GM10266 (cell line): ENCODE data around the gene SPAG6.

Experiments
- DNase-seq: peaks from one replicate; pipeline ENCODE4 v3.0.0; 2012; ENCODE audit errors: extremely low spot score
- TF ChIP-seq, protein P1 (sequence below): IDR thresholded peaks from 2 replicates; pipeline ENCODE4 v1.5.1; 2012; ENCODE audit warnings: mild to moderate bottlenecking, low read depth; ENCODE audit not compliant: control insufficient read depth, insufficient read depth; ENCODE audit errors: missing control alignments

SPAG6 gene

DNA sequence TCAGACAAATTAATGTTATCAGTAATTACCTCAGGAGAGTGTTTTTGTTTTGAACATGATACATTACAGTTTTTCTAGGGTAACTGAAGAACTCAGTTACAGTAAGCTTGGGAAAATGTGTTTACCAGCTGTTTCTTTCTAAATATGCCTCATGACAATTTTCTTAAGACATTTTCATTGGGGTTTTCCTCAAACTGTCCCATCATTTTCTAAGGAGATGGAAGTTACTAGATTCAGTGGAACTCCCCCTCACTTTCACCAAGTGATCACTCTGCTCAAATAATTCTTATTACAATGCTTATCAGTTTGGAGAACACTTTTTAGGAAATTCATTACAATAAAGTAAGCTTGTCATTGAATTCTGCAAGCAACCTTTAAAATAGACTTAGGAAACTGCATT, 6.4 kb upstream of the SPAG6 start:
- DNase-seq, result no peak
- TF ChIP-seq, protein P1, sequence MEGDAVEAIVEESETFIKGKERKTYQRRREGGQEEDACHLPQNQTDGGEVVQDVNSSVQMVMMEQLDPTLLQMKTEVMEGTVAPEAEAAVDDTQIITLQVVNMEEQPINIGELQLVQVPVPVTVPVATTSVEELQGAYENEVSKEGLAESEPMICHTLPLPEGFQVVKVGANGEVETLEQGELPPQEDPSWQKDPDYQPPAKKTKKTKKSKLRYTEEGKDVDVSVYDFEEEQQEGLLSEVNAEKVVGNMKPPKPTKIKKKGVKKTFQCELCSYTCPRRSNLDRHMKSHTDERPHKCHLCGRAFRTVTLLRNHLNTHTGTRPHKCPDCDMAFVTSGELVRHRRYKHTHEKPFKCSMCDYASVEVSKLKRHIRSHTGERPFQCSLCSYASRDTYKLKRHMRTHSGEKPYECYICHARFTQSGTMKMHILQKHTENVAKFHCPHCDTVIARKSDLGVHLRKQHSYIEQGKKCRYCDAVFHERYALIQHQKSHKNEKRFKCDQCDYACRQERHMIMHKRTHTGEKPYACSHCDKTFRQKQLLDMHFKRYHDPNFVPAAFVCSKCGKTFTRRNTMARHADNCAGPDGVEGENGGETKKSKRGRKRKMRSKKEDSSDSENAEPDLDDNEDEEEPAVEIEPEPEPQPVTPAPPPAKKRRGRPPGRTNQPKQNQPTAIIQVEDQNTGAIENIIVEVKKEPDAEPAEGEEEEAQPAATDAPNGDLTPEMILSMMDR, result no peak

DNA sequence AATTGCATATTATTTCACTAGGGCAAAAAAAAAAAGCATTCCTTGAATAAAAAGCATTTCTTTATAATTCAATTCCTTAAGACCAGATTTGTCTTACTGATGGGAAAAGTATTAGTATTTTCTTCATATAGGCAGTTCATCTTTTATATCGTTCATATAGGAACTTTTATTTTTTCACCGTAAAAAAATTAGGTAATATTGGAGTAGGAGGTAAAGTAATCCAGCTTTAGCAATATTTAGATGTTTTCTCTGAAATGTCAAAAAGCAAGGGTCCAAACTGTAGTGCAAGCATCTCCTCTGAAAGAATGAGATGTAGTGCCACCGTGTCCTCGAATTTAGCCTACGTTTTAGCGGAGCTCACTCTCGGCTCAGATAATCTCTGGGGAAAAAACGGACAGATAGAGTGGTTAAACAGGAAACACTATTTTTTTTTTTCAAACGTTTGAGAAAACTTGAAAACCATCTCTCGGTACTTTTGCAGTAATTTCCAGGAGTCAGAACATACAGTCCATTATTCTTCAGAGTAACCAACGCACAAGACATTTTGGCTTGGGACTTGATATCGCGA, 5.5 kb upstream of the SPAG6 start:
- TF ChIP-seq, protein P1, result no peak

DNA sequence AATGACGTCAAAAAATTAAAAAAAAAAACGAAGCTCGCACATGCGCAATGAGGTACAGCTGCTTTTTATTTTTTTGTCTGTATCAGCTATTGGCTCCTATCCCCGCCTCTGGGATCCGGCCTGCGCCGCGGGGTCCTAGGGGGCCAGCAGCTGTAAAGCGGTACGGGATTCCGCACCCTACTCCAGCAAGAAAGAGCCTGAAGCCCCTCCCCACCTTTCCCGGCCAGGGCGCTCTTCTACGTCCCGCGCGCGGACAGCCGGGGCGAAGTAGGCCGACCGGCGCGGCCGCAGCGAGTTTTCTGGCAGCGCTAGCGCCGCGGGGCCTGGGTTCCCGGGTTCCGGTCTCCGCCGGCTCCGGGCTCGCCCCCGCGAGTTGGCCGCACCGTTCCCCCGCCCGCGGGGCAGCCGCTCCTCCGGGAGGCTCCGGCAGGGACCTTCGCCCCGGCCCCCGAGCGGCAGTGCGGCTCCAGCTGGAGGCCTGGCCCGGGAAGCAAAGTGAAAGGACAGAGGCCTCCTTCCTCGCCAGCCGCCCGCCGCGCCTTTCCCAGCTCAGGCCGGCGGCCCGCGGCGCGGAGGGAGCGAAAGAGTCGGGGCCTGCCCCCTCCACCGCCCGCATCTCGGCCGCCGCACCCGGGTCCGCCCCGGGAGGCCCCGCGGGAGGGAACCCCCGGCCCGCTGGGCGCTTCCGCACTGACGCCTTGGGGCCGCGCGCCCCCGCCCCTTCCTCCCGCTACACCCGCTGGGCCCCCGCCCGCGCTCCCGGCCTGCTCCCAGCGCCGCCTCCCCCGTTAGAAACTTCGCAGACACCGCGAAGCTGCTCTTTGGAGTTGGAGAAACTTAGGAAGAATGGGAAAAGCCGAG, 4.7 kb upstream of the SPAG6 start:
- TF ChIP-seq, protein P1, result no peak
- peak; percentile 86 for DNase-seq

More for the DNA sequence above, 5.5 kb upstream of the SPAG6 start:
- DNase-seq, result no peak

GRCh38 chr10:22341190-22341925, 3.9 kb upstream of the SPAG6 start:
- no peak for DNase-seq
- TF ChIP-seq, protein P1, result no peak

GRCh38 chr10:22341926-22342196, 3.4 kb upstream of the SPAG6 start:
- DNase-seq, result no peak
- TF ChIP-seq, protein P1, result no peak

DNA sequence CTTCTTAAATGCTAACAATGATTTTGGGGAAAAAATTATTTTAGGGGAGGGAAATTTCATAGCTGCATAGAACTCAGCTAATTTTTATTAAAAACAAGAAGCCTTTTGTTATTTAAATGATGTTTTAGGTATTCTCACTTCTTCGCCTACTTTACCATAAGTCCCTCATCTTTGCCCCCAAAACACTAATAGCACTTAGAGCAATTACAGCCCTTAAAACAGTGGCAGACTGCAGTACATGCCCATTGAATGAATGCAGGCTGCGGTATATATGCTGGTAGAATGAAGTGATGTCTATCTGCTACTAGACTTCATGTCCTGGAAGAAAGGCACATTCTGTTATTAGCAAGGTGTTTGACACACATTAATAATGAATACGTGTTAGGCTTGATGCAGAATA, 2.9 kb upstream of the SPAG6 start:
- DNase-seq, result no peak
- TF ChIP-seq, protein P1, result no peak

DNA sequence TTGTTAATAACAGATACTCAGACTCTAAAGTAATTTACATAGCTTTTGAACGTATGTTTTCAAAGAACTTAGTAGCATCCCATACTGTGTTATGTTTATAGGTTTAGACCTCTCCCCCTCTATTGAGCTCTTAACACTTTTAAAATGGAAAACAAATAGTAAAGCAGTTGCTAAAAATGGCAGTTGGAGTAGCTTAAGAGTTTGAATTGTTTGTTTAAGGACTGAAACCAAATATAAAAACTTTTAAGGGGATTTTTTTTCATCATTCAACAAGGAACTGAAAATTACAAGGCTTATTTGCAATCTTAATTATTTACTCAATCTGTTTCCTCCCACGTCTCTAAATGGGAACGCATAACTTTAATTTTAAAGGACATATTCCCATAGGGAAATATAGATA, 1.6 kb upstream of the SPAG6 start:
- DNase-seq, result no peak
- TF ChIP-seq, protein P1, result no peak
